Natural killer cell (primary cell): ENCODE data around the gene TRMT61B. TPM values are rescaled to one million over a fixed set of nuclear protein-coding genes. Genes with fewer than 3 reads are reported as not detected.

Experiments
- ATAC-seq, 3 donors: fragments of 150-1000 bp in 2 of 3; fragments of 200-7000 bp in 1 of 3; cut with Tn5 transposase; 1 replicate in 1 of 3; 2 replicates in 2 of 3; pipeline ENCODE4 v1.10.0; 2021; ENCODE audit warnings: mild to moderate bottlenecking in 2 of 3, moderate library complexity in 2 of 3
- DNase-seq, 2 donors: peaks; one replicate each; pipeline versions ENCODE4 v3.0.0 to v3.0.0-alpha.2; 2013 to 2021; ENCODE audit warnings: mixed read lengths in 1 of 2
- H3K27ac ChIP-seq: one replicate; pipeline ENCODE4 v1.5.1; 2013; ENCODE audit warnings: mild to moderate bottlenecking, low read length
- H3K27me3 ChIP-seq: one replicate; pipeline ENCODE4 v1.6.1; 2013; ENCODE audit warnings: low read length; ENCODE audit not compliant: control insufficient read depth, insufficient read depth
- H3K36me3 ChIP-seq: one replicate; pipeline ENCODE4 v1.6.1; 2013; ENCODE audit warnings: low read length; ENCODE audit not compliant: control insufficient read depth, insufficient read depth
- H3K4me1 ChIP-seq: one replicate; pipeline ENCODE4 v1.6.1; 2013; ENCODE audit warnings: low read length; ENCODE audit not compliant: control insufficient read depth, insufficient read depth
- H3K4me3 ChIP-seq: one replicate; pipeline ENCODE4 v1.5.1; 2013; ENCODE audit warnings: low read length
- H3K9me3 ChIP-seq: one replicate; pipeline ENCODE4 v1.6.1; 2013; ENCODE audit warnings: low read length; ENCODE audit not compliant: control insufficient read depth, insufficient read depth
- H3K27ac Mint-ChIP-seq, 2 donors: one replicate each; pipeline ENCODE4 v1.8.0; 2022; ENCODE audit warnings: mild to moderate bottlenecking in 2 of 2, mixed read lengths in 2 of 2, moderate library complexity in 1 of 2
- H3K27me3 Mint-ChIP-seq, 2 donors: one replicate each; pipeline ENCODE4 v1.8.0; 2022; ENCODE audit warnings: low read depth in 2 of 2, mixed read lengths in 2 of 2
- H3K36me3 Mint-ChIP-seq: one replicate; pipeline ENCODE4 v1.8.0; 2022; ENCODE audit warnings: mixed read lengths
- H3K4me1 Mint-ChIP-seq, 2 donors: one replicate each; pipeline ENCODE4 v1.8.0; 2022; ENCODE audit warnings: mixed read lengths in 2 of 2
- H3K4me3 Mint-ChIP-seq: one replicate; pipeline ENCODE4 v1.8.0; 2022; ENCODE audit warnings: mild to moderate bottlenecking, moderate library complexity, mixed read lengths
- H3K9me3 Mint-ChIP-seq, 2 donors: one replicate each; pipeline ENCODE4 v1.8.0; 2022; ENCODE audit warnings: mixed read lengths in 2 of 2
- WGBS: methylation state at CpG from one replicate; pipeline ENCODE4 v1.1.7; 2013; ENCODE audit warnings: missing lambda C conversion rate; ENCODE audit not compliant: insufficient coverage; 5-methylcytosine and 5-hydroxymethylcytosine counted together
- intact Hi-C: fragments of 100-400 bp; cut with micrococcal nuclease; formaldehyde crosslinking; loops from one replicate; pipeline ENCODE4 v1.14.2; 2022
- total RNA-seq, 4 donors: library from RNA; stranded (reverse); fragments of 120-200 nt in 1 of 4; gene quantifications; one replicate each; pipeline versions ENCODE4 v1.2.3 to v1.2.4, GENCODE V29; 2013 to 2022
- TF ChIP-seq, protein P1 (sequence below): fragments of 200-600 bp; IDR thresholded peaks from one replicate; pipeline ENCODE4 v1.8.0; 2022; ENCODE audit warnings: antibody characterized with exemption

TRMT61B gene
- total RNA-seq, 3 donors from 2014 or later (not counting 1 experiment from before 2014, with no cell fraction given): 13.6 to 19.2 (median 18.0) TPM

DNA sequence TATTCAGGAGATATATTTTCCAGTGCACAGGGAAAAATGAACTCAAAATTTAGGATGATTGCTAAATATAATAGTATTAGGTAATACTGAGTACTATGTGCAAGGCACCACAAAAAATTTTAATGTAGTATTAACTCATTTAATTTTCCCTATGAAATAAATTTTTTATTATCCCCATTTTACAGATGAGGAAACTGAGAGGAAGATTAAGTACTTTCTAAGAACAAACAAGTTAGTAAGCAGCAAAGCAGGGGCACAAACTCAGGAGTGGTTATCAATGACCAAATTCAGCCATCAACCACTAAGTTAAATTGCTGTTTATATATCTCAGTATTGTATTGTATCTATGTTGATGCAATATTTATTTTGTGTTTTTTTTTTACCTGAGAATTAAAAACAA, 45.2 kb downstream of the TRMT61B start:
- intact Hi-C loops: loop anchor here (5.0 to 10.0 kb wide), 3 partner anchors 132 to 1017 kb away; no protein-coding TSS in a partner anchor
- no peaks in the 10 kb centered on the region for H3K4me1 ChIP-seq
- Mint-ChIP-seq H3K36me3 (no peaks in the 10 kb centered on the region), H3K4me3 (no peak overlapping the region), H3K4me1 (no peaks in the 10 kb centered on the region), H3K27me3 (no peaks in the 10 kb centered on the region), H3K9me3 (no peaks in the 10 kb centered on the region), H3K27ac (no peak overlapping the region)
- H3K27ac ChIP-seq: no peak overlapping the region
- H3K9me3 ChIP-seq: no peaks in the 10 kb centered on the region
- H3K27me3 ChIP-seq: no peaks in the 10 kb centered on the region
- no peak for ATAC-seq
- H3K4me3 ChIP-seq: no peak overlapping the region
- H3K36me3 ChIP-seq: no peaks in the 10 kb centered on the region
- no peak for DNase-seq
- TF ChIP-seq, protein P1, sequence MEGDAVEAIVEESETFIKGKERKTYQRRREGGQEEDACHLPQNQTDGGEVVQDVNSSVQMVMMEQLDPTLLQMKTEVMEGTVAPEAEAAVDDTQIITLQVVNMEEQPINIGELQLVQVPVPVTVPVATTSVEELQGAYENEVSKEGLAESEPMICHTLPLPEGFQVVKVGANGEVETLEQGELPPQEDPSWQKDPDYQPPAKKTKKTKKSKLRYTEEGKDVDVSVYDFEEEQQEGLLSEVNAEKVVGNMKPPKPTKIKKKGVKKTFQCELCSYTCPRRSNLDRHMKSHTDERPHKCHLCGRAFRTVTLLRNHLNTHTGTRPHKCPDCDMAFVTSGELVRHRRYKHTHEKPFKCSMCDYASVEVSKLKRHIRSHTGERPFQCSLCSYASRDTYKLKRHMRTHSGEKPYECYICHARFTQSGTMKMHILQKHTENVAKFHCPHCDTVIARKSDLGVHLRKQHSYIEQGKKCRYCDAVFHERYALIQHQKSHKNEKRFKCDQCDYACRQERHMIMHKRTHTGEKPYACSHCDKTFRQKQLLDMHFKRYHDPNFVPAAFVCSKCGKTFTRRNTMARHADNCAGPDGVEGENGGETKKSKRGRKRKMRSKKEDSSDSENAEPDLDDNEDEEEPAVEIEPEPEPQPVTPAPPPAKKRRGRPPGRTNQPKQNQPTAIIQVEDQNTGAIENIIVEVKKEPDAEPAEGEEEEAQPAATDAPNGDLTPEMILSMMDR: no peak

- H3K4me1 ChIP-seq: no peaks in the 10 kb centered on the region
- H3K27ac ChIP-seq: no peak overlapping the region
- H3K27me3 Mint-ChIP-seq: no peaks in the 10 kb centered on the region
- no peaks in the 10 kb centered on the region for H3K36me3 ChIP-seq
- H3K36me3 Mint-ChIP-seq: no peaks in the 10 kb centered on the region
- DNase-seq (no peak), ATAC-seq (no peak)
- H3K4me3 Mint-ChIP-seq: no peak overlapping the region
- H3K27me3 ChIP-seq: no peaks in the 10 kb centered on the region
- H3K9me3 ChIP-seq: no peaks in the 10 kb centered on the region
- no peaks in the 10 kb centered on the region for H3K9me3 Mint-ChIP-seq
- H3K4me3 ChIP-seq: no peak overlapping the region
- TF ChIP-seq, protein P1: no peak
- intact Hi-C loops: loop anchor here (5.0 to 10.0 kb wide), 3 partner anchors 133 to 1018 kb away; no protein-coding TSS in a partner anchor
- WGBS: 100% methylated on average over 2 of the region's 2 CpGs
- H3K27ac Mint-ChIP-seq: no peak overlapping the region
- no peaks in the 10 kb centered on the region for H3K4me1 Mint-ChIP-seq
These were observed 45.9 kb downstream of the TRMT61B start for GRCh38 chr2:28824207-28824606.

GRCh38 chr2:28822036-28822435, 48.1 kb downstream of the TRMT61B start:
- Mint-ChIP-seq H3K9me3 (no peaks in the 10 kb centered on the region), H3K4me1 (no peaks in the 10 kb centered on the region), H3K27me3 (no peaks in the 10 kb centered on the region), H3K36me3 (no peaks in the 10 kb centered on the region), H3K27ac (no peak overlapping the region), H3K4me3 (no peak overlapping the region)
- TF ChIP-seq, protein P1: no peak
- no peak overlapping the region for H3K4me3 ChIP-seq
- no peaks in the 10 kb centered on the region for H3K36me3 ChIP-seq
- intact Hi-C loops: loop anchor here (5.0 to 10.0 kb wide), 3 partner anchors 135 to 1020 kb away; no protein-coding TSS in a partner anchor
- no peaks in the 10 kb centered on the region for H3K9me3 ChIP-seq
- ATAC-seq: no peak
- no peaks in the 10 kb centered on the region for H3K27me3 ChIP-seq
- H3K4me1 ChIP-seq: no peaks in the 10 kb centered on the region
- no peak overlapping the region for H3K27ac ChIP-seq
- no peak for DNase-seq

GRCh38 chr2:28821295-28821958, 48.7 kb downstream of the TRMT61B start:
- intact Hi-C loops: loop anchor here (1.0 to 10.0 kb wide), 5 partner anchors 73 to 1021 kb away; partner anchors contain the start of gene WDR43
- Mint-ChIP-seq H3K4me1 (no peaks in the 10 kb centered on the region), H3K4me3 (no peak overlapping the region), H3K27me3 (no peaks in the 10 kb centered on the region), H3K9me3 (no peaks in the 10 kb centered on the region), H3K27ac (no peak overlapping the region), H3K36me3 (no peaks in the 10 kb centered on the region)
- TF ChIP-seq, protein P1: peak; percentile 78
- H3K27ac ChIP-seq: no peak overlapping the region
- H3K4me3 ChIP-seq: no peak overlapping the region
- no peaks in the 10 kb centered on the region for H3K4me1 ChIP-seq
- H3K9me3 ChIP-seq: no peaks in the 10 kb centered on the region
- ATAC-seq: peak; percentile 86 to 98 (median 94)
- H3K36me3 ChIP-seq: no peaks in the 10 kb centered on the region
- no peaks in the 10 kb centered on the region for H3K27me3 ChIP-seq
- DNase-seq: peak; percentile 24 to 86
- 2% methylated on average over 5 of the region's 8 CpGs for WGBS
